GM23248 (cell line): ENCODE data around the gene SLF2.

ENCODE experiments used
- EZH2 ChIP-seq: fragments of 200-600 bp; sonication (generic); IDR thresholded peaks from 2 replicates; pipeline ENCODE4 v1.6.1; 2018; ENCODE audit warnings: antibody characterized with exemption, mild to moderate bottlenecking; ENCODE audit not compliant: insufficient read depth, poor library complexity, severe bottlenecking
- EZH2phosphoT487 ChIP-seq: fragments of 200-600 bp; sonication (generic); IDR thresholded peaks from 2 replicates; pipeline ENCODE4 v1.6.1; 2018; ENCODE audit warnings: antibody characterized with exemption, moderate library complexity, mild to moderate bottlenecking, low read depth; ENCODE audit not compliant: insufficient read depth

DNA sequence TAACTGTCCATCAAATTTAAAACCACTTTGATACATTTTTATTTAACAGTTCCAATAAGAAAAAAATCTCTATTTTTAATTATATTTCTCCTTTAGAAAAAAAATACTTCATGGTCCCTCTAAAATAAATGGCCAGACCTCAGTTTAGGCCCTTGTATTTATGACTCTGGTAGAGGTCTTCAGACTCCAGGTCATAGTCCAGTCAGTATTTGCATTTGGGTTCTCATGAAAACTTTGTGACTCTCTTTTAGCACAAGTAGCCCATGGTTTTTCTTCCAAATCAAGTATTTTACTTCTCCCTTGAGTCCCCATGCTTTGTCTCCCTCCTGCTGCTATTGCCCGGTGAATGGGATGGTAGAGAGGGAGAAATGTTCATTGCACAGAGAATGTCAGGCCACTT, 51.1 kb downstream of the SLF2 start:
- no peak for TF ChIP-seq EZH2
- TF ChIP-seq EZH2phosphoT487 = no peak
